SK-N-SH (cell line): ENCODE data around the gene ARAP3.

Experiments
- CTCF ChIP-seq: fragments of 200-600 bp; sonication (generic); IDR thresholded peaks from 2 replicates; pipeline ENCODE4 v1.6.1; 2017; ENCODE audit warnings: antibody characterized with exemption, mild to moderate bottlenecking, moderate library complexity
- MXI1 ChIP-seq: IDR thresholded peaks from 2 replicates; pipeline ENCODE4 v1.6.1; 2012; ENCODE audit warnings: mild to moderate bottlenecking, low read depth, low read length, improper control_type of control experiment
- NFIC ChIP-seq: IDR thresholded peaks from 2 replicates; pipeline ENCODE4 v1.4.0; 2012; ENCODE audit warnings: borderline replicate concordance
- POLR2AphosphoS5 ChIP-seq: IDR thresholded peaks from 2 replicates; pipeline ENCODE4 v1.6.1; 2012; ENCODE audit warnings: low read depth, low read length
- RAD21 ChIP-seq: IDR thresholded peaks from 2 replicates; pipeline ENCODE4 v1.6.1; 2012; ENCODE audit warnings: mild to moderate bottlenecking, low read length
- SMC3 ChIP-seq: IDR thresholded peaks from 2 replicates; pipeline ENCODE4 v1.6.1; 2012; ENCODE audit warnings: low read depth, low read length, improper control_type of control experiment
- USF2 ChIP-seq: fragments of 150-350 bp; IDR thresholded peaks from 2 replicates; pipeline ENCODE4 v1.6.1; 2017; ENCODE audit warnings: antibody characterized with exemption, low read length, low read depth, borderline replicate concordance
- TF ChIP-seq, protein P1 (sequence below): IDR thresholded peaks from 2 replicates; pipeline ENCODE4 v1.4.0; 2012; ENCODE audit warnings: low read depth, borderline replicate concordance
- TF ChIP-seq, protein P2 (sequence below): IDR thresholded peaks from 2 replicates; pipeline ENCODE4 v1.4.0; 2012; ENCODE audit warnings: low read depth

DNA sequence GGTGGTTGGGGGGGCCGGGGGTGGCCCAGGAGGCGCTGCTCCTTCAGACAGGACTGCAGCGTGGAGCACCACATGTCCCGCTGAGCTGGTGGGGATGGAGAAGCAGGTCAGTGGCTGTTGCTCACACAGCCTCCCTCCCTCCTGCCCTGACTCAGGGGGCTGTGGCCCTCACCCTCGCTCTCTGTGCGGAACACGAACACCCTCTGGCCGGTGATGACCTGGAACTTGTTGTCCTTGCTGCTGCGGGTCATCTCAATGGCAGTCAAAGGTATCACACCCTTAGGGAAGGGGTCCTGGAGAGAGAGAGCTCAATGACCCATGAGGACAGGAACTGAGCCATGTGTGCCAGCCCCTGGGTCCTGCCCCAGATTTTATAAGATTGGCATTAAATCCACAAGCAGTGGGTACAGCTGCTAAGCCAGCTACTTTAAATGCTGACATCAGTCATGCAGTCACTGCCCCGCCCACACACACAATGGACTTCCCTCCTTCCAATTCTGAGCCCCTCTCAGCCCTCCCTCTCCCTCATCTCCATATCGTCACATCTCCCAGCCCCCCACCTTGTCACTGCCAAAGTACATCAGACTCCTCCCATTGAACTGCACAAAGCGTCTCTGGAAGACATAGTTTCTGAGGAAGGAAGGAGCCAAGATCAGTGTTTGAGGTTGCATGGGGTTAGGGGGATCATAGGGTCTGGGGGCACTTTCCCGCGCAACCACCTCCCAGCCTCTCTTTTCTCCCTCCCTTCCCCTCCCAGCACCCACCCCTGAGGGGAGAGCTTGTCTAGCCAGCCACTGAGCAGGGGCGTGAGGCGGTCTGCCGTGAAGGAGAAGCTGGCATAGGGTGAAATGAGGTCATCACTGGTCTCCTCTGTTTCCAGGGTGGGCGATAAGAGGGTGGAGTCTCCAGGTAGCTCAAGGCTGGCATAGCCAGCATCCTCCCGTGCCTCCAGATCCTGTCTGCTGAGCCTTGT lies 8.9 kb downstream of the ARAP3 start:
- no peak for TF ChIP-seq USF2
- no peak for TF ChIP-seq NFIC
- no peak for TF ChIP-seq CTCF
- TF ChIP-seq, protein P1, sequence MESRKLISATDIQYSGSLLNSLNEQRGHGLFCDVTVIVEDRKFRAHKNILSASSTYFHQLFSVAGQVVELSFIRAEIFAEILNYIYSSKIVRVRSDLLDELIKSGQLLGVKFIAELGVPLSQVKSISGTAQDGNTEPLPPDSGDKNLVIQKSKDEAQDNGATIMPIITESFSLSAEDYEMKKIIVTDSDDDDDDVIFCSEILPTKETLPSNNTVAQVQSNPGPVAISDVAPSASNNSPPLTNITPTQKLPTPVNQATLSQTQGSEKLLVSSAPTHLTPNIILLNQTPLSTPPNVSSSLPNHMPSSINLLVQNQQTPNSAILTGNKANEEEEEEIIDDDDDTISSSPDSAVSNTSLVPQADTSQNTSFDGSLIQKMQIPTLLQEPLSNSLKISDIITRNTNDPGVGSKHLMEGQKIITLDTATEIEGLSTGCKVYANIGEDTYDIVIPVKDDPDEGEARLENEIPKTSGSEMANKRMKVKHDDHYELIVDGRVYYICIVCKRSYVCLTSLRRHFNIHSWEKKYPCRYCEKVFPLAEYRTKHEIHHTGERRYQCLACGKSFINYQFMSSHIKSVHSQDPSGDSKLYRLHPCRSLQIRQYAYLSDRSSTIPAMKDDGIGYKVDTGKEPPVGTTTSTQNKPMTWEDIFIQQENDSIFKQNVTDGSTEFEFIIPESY: no peak
- no peak for TF ChIP-seq SMC3
- TF ChIP-seq RAD21: no peak
- TF ChIP-seq MXI1: no peak
- TF ChIP-seq, protein P2, sequence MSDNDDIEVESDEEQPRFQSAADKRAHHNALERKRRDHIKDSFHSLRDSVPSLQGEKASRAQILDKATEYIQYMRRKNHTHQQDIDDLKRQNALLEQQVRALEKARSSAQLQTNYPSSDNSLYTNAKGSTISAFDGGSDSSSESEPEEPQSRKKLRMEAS: no peak
- TF ChIP-seq POLR2AphosphoS5: no peak
